ENCODE measurements around the gene FERMT2. TPM values are rescaled to one million over a fixed set of nuclear protein-coding genes. Genes with fewer than 3 reads are reported as not detected.

Gene FERMT2
- total and polyA plus RNA-seq, 12 donors: 22.8 to 53.8 (median 40.1) TPM

DNA sequence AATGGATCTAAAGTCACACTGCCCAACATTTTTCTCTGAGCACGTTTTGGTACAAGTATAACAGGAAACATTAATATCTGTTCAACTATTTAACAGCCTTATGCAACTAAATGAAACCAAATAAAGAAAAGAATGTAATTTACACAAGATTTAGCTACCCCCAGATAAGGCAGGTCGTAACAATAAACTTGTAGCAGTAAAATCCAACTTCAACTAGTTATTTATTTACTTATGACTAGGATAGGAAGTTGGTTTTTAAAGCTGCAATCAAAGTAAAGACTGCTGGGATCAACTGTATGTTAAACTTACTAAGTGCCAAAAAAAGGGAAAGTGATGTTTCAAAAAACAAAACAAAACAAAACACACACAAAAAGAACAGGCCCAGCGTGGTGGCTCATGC lies 30.9 kb downstream of the FERMT2 start:
- H3K27me3 ChIP-seq: no peaks in the 10 kb centered on the region
- intact Hi-C loops (cut with DNase I): no loop called here
- no peaks in the 10 kb centered on the region for H3K36me3 ChIP-seq (replicated peaks in 1 of 2)
- H3K9me3 ChIP-seq (replicated peaks in 1 of 3): no peaks in the 10 kb centered on the region
- no peak for DNase-seq
- H3K27ac ChIP-seq: peak overlapping the region in 1 of 5 donors; percentile 53
- peaks cover 17 to 31% of the 10 kb centered on the region in 2 donors for H3K4me1 ChIP-seq (replicated peaks in 1 of 2)
- TF ChIP-seq, protein P1, sequence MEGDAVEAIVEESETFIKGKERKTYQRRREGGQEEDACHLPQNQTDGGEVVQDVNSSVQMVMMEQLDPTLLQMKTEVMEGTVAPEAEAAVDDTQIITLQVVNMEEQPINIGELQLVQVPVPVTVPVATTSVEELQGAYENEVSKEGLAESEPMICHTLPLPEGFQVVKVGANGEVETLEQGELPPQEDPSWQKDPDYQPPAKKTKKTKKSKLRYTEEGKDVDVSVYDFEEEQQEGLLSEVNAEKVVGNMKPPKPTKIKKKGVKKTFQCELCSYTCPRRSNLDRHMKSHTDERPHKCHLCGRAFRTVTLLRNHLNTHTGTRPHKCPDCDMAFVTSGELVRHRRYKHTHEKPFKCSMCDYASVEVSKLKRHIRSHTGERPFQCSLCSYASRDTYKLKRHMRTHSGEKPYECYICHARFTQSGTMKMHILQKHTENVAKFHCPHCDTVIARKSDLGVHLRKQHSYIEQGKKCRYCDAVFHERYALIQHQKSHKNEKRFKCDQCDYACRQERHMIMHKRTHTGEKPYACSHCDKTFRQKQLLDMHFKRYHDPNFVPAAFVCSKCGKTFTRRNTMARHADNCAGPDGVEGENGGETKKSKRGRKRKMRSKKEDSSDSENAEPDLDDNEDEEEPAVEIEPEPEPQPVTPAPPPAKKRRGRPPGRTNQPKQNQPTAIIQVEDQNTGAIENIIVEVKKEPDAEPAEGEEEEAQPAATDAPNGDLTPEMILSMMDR (IDR thresholded peaks at IDR 0.05): no peak
- TF ChIP-seq POLR2A (IDR thresholded peaks at IDR 0.05): no peak
- WGBS, 4 donors: 58 to 70% (median 62%) methylated on average over 3 of the region's 3 CpGs
- H3K4me3 ChIP-seq: no peak overlapping the region

DNA sequence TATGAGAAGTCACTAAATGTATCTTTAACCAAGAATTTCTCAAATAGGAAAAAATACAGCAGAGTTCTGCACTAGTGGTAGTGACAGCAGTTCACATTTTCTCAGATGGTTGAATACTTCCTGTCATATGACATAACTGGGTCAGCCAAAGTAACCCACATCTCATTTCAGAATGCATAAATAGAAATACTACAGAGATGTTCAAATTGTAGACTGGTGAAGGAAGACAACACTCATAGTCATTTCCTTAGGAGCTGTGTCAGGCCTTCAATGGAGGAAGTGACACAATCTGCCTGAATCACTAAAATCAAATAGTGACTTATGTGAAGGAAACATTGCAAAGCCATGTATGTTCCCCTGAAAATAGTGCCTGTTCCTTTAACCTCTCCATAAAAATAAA lies 32.4 kb downstream of the FERMT2 start:
- peak overlapping the region in 2 of 5 donors; percentile 43 to 53 for H3K27ac ChIP-seq
- peak in 1 of 7 donors; percentile 5 for DNase-seq
- intact Hi-C loops (cut with DNase I): no loop called here
- no peaks in the 10 kb centered on the region for H3K9me3 ChIP-seq (replicated peaks in 1 of 3)
- no peaks in the 10 kb centered on the region for H3K36me3 ChIP-seq (replicated peaks in 1 of 2)
- peaks cover 17 to 31% of the 10 kb centered on the region in 2 donors for H3K4me1 ChIP-seq (replicated peaks in 1 of 2)
- no peak overlapping the region for H3K4me3 ChIP-seq
- TF ChIP-seq, protein P1 (IDR thresholded peaks at IDR 0.05): no peak
- no peak for TF ChIP-seq POLR2A (IDR thresholded peaks at IDR 0.05)
- no peaks in the 10 kb centered on the region for H3K27me3 ChIP-seq

DNA sequence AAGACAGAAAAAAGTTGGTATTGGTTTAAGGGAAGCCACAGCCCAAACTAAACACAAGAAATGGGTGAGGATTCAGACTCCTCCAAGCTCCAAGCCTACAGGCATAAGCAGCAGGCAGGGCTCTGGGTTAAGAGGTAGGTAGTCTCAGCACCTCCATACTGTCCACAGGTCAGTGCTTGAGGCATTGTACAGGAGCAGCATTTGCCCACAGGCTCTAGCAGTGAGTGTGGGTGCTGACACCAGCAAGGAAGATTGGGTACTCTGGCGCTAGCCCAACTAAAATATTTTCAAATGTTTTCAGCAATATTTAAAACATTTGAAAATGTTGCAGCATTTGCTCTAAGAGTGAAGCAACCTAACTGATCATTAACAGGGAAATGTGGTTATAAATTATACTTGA lies 33.1 kb downstream of the FERMT2 start:
- intact Hi-C loops (cut with DNase I): no loop called here
- H3K27ac ChIP-seq: no peak overlapping the region

DNA sequence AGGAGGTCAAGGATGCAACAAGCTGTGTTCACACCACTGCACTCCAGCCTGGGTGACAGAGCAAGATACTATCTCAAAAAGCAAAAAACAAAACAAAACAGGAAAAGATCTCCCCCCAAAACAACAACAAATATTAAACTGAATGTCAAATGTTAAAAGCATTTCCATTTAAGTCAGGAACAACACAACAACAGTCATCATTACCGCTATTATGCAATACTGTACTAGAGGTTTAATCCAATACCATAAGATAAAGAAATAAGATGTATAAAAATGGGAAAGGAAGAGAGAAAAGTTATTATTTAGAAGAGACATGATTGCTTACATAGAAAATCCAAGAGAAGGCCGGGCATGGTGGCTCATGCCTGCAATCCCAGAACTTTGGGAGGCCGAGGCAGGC lies 36.6 kb downstream of the FERMT2 start:
- no peak for DNase-seq
- Histone ChIP-seq H3K27ac (no peak overlapping the region), H3K27me3 (no peaks in the 10 kb centered on the region), H3K36me3 (replicated peaks in 1 of 2) (no peaks in the 10 kb centered on the region), H3K4me3 (no peak overlapping the region), H3K9me3 (replicated peaks in 1 of 3) (no peaks in the 10 kb centered on the region), H3K4me1 (replicated peaks in 1 of 2) (peaks cover 17 to 23% of the 10 kb centered on the region in 2 donors)
- TF ChIP-seq POLR2A (IDR thresholded peaks at IDR 0.05): no peak
- TF ChIP-seq, protein P1 (IDR thresholded peaks at IDR 0.05): no peak
- 96 to 100% (median 97%) methylated on average over 3 of the region's 3 CpGs for WGBS, 4 donors
- intact Hi-C loops (cut with DNase I): no loop called here

More for the DNA sequence above, 33.1 kb downstream of the FERMT2 start:
- Histone ChIP-seq H3K36me3 (replicated peaks in 1 of 2) (no peaks in the 10 kb centered on the region), H3K9me3 (replicated peaks in 1 of 3) (no peaks in the 10 kb centered on the region), H3K27me3 (no peaks in the 10 kb centered on the region), H3K4me1 (replicated peaks in 1 of 2) (peaks cover 17 to 31% of the 10 kb centered on the region in 2 donors), H3K4me3 (no peak overlapping the region)
- 64 to 82% (median 76%) methylated on average over 1 of the region's 1 CpG for WGBS, 4 donors
- no peak for DNase-seq
- TF ChIP-seq, protein P1 (IDR thresholded peaks at IDR 0.05): no peak
- no peak for TF ChIP-seq POLR2A (IDR thresholded peaks at IDR 0.05)
